Prostate gland (tissue), 2 donors: ENCODE results near the gene ERBIN. TPM values are rescaled to one million over a fixed set of nuclear protein-coding genes. Genes with fewer than 3 reads are reported as not detected.

Experiments
- DNase-seq: peaks from one replicate; pipeline ENCODE4 v3.0.0-alpha.2; 2019; ENCODE audit warnings: low spot score
- H3K27ac ChIP-seq, 2 donors: fragments of 200-600 bp; sonication (generic); 2 replicates each; pipeline ENCODE4 v1.5.1; 2017 to 2019
- H3K27me3 ChIP-seq: fragments of 200-600 bp; sonication (generic); replicated peaks from 2 replicates; pipeline ENCODE4 v1.5.1; 2019; ENCODE audit not compliant: insufficient read depth
- H3K36me3 ChIP-seq, 2 donors: fragments of 200-600 bp; sonication (generic); 1 replicate in 1 of 2; 2 replicates in 1 of 2; pipeline versions ENCODE4 v1.5.1 to v1.8.1; 2017 to 2019
- H3K4me1 ChIP-seq: fragments of 200-600 bp; sonication (generic); replicated peaks from 2 replicates; pipeline ENCODE4 v1.5.1; 2019
- H3K4me3 ChIP-seq, 2 donors: fragments of 200-600 bp; sonication (generic); 2 replicates each; pipeline ENCODE4 v1.5.1; 2017 to 2019
- H3K9me3 ChIP-seq: fragments of 200-600 bp; sonication (generic); 2 replicates; pipeline ENCODE4 v1.5.1; 2017
- POLR2A ChIP-seq: fragments of 450-650 bp; IDR thresholded peaks from one replicate; pipeline ENCODE4 v1.6.1; 2016; ENCODE audit warnings: antibody characterized with exemption, mild to moderate bottlenecking
- POLR2AphosphoS5 ChIP-seq: sonication (generic); formaldehyde crosslinking; IDR thresholded peaks from one replicate; pipeline ENCODE4 v1.6.1; 2017; ENCODE audit warnings: antibody characterized with exemption
- WGBS: methylation state at CpG from one replicate; pipeline ENCODE4 v1.1.5; 2018; 5-methylcytosine and 5-hydroxymethylcytosine counted together
- intact Hi-C: fragments of 100-400 bp; cut with DNase I; formaldehyde crosslinking; loops from one replicate; pipeline ENCODE4 v1.14.2; 2022
- total RNA-seq, 2 donors: library from RNA; depleted of rRNA; stranded (reverse); fragments of >200 nt; gene quantifications; one replicate each; pipeline ENCODE4 v1.1.0, GENCODE V29; 2016
- TF ChIP-seq, protein P1 (sequence below), 4 experiments: fragments of 200-600 bp in 2 of 4; fragments of 450-650 bp in 2 of 4; sonication (generic) in 2 of 4; IDR thresholded peaks; 1 replicate in 3 of 4; 2 replicates in 1 of 4; pipeline ENCODE4 v1.5.1; 2016 to 2019; ENCODE audit warnings: antibody characterized with exemption in 4 of 4, mild to moderate bottlenecking in 2 of 4, moderate library complexity in 2 of 4

Gene ERBIN
- total RNA-seq, 2 donors from 2014 or later, result 68.8 to 73.6 TPM

DNA sequence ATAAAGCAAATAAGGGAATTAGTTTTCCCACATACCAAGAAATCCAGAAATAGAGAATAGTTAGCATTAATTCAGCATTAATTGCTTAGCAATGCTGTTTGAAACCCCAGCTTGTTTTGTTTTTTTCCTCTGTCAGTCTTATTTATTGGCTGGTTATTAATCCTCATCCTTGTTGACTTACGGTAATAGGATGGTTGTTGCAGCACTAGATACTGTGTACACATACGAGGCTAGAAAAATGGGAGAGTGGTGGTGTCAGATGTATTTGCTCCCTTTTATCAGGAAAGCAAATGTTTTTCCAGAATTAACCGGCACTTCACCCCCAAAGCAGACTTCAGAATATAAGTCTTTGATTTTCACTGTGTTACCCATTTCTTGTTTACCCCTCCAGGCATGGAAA, 60.4 kb downstream of the ERBIN start:
- peaks cover 3% of the 10 kb centered on the region for H3K4me1 ChIP-seq
- H3K27ac ChIP-seq, result no peak overlapping the region
- no peak overlapping the region for H3K4me3 ChIP-seq
- 62% methylated on average over 3 of the region's 3 CpGs for WGBS
- no peaks in the 10 kb centered on the region for H3K36me3 ChIP-seq
- no peaks in the 10 kb centered on the region for H3K9me3 ChIP-seq
- H3K27me3 ChIP-seq, result no peaks in the 10 kb centered on the region
- no peak for TF ChIP-seq POLR2A
- peak; percentile 26 for TF ChIP-seq POLR2AphosphoS5
- TF ChIP-seq, protein P1, sequence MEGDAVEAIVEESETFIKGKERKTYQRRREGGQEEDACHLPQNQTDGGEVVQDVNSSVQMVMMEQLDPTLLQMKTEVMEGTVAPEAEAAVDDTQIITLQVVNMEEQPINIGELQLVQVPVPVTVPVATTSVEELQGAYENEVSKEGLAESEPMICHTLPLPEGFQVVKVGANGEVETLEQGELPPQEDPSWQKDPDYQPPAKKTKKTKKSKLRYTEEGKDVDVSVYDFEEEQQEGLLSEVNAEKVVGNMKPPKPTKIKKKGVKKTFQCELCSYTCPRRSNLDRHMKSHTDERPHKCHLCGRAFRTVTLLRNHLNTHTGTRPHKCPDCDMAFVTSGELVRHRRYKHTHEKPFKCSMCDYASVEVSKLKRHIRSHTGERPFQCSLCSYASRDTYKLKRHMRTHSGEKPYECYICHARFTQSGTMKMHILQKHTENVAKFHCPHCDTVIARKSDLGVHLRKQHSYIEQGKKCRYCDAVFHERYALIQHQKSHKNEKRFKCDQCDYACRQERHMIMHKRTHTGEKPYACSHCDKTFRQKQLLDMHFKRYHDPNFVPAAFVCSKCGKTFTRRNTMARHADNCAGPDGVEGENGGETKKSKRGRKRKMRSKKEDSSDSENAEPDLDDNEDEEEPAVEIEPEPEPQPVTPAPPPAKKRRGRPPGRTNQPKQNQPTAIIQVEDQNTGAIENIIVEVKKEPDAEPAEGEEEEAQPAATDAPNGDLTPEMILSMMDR (IDR thresholded peaks at IDR 0.05), result no peak
- intact Hi-C loops, result no loop called here
- no peak for DNase-seq

DNA sequence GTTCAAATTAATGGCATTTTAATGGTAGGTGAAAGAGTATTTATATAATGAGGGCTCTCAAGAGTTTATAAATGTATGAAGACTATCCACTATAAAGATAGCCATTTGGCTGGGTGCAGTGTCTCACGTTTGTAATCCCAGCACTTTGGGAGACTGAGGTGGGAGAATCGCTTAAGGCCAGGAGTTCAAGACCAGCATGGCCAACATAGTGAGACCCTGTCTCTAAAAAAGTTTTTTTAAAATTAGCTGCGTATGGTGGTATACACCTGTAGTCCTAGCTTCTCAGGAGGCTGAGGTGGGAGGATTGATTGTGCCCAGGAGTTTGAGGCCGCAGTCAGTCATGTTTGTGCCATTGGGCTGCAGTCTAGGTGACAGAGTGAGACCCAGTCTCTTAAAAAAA, 61.6 kb downstream of the ERBIN start:
- 87% methylated on average over 4 of the region's 4 CpGs for WGBS
- Histone ChIP-seq H3K4me1 (peaks cover 3% of the 10 kb centered on the region), H3K27ac (no peak overlapping the region), H3K9me3 (no peaks in the 10 kb centered on the region), H3K27me3 (no peaks in the 10 kb centered on the region), H3K36me3 (no peaks in the 10 kb centered on the region), H3K4me3 (no peak overlapping the region)
- no peak for TF ChIP-seq POLR2AphosphoS5
- no peak for TF ChIP-seq POLR2A
- TF ChIP-seq, protein P1 (IDR thresholded peaks at IDR 0.05), result no peak
- intact Hi-C loops, result no loop called here
- DNase-seq, result no peak

DNA sequence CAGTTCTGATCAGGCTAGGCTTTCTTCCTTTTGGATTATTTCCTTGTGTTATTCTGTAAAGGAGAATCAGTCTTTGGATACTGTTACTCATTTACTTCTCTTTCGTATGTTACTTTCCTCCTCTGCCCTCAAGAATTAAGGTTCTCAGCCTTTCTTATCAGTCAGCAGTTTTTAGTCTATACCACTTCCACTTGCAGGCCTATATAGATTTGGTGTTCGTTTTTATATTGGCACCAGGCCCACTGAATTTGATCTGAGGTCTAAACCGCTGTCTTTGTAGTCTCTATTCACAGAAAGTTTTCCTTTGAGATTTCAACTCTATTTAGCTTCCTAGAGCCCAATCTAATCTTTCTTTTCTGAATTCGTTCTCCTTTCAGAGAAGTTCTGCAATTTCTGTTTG, 62.8 kb downstream of the ERBIN start:
- no peak overlapping the region for H3K27ac ChIP-seq
- H3K27me3 ChIP-seq, result no peaks in the 10 kb centered on the region
- no peak for DNase-seq
- H3K36me3 ChIP-seq, result no peaks in the 10 kb centered on the region
- H3K4me1 ChIP-seq, result peaks cover 3% of the 10 kb centered on the region
- intact Hi-C loops, result no loop called here
- TF ChIP-seq POLR2AphosphoS5, result no peak
- TF ChIP-seq, protein P1 (IDR thresholded peaks at IDR 0.05), result no peak
- TF ChIP-seq POLR2A, result no peak
- WGBS, result 81% methylated on average over 4 of the region's 4 CpGs
- H3K9me3 ChIP-seq, result no peaks in the 10 kb centered on the region
- no peak overlapping the region for H3K4me3 ChIP-seq

DNA sequence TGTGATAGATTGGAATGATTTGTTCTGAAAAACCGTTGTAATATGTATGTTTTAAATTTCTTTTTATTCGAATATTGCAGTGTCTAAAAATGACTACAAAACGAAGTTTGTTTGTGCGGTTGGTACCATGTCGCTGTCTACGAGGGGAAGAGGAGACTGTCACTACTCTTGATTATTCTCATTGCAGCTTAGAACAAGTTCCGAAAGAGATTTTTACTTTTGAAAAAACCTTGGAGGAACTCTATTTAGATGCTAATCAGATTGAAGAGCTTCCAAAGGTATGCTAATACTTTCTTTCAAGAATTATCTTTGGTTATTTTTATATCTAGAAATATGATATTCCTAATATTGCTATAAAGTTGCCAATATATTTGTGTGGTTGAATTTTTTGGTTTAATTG, 66.3 kb downstream of the ERBIN start:
- no peaks in the 10 kb centered on the region for H3K27me3 ChIP-seq
- H3K36me3 ChIP-seq, result no peaks in the 10 kb centered on the region
- no peaks in the 10 kb centered on the region for H3K4me1 ChIP-seq
- H3K9me3 ChIP-seq, result no peaks in the 10 kb centered on the region
- no peak for DNase-seq
- intact Hi-C loops, result no loop called here
- H3K27ac ChIP-seq, result no peak overlapping the region
- TF ChIP-seq POLR2A (no peak), POLR2AphosphoS5 (no peak)
- TF ChIP-seq, protein P1 (IDR thresholded peaks at IDR 0.05), result no peak
- H3K4me3 ChIP-seq, result no peak overlapping the region
- WGBS, result 90% methylated on average over 7 of the region's 7 CpGs

DNA sequence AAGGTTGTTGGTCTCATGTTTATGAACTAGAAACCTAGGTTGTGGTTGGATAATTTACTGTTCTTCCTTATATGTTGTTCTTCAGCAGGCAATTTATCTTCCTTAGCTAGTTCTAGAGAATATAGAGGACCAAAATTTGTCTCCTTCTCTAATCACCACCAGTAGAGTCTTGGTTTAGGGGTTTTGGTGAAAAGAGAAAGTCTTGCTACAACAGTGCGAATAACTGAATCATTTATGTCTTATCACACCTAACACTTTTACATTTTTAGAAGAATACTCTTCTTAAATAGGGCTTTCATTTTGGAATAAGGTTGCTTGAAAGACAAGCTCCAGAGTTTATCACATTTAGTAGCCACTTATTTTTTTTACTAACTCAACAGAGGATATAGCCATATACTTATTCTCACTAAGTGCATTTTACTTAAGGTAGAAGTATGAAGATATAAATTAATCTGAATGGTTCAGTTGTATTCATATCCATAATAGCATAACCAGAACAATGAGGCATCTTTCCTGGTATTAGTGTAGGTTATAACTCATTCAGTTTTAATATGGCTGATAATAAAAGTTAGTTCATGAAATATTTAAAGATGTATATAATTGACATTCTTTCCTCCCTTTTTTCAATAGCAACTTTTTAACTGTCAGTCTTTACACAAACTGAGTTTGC, 67.9 kb downstream of the ERBIN start:
- no peaks in the 10 kb centered on the region for H3K9me3 ChIP-seq
- no peaks in the 10 kb centered on the region for H3K27me3 ChIP-seq
- no peak overlapping the region for H3K27ac ChIP-seq
- TF ChIP-seq, protein P1 (IDR thresholded peaks at IDR 0.05), result no peak
- TF ChIP-seq POLR2AphosphoS5 (no peak), POLR2A (no peak)
- DNase-seq, result no peak
- WGBS, result 100% methylated on average over 1 of the region's 1 CpG
- no peaks in the 10 kb centered on the region for H3K36me3 ChIP-seq
- intact Hi-C loops, result no loop called here
- H3K4me1 ChIP-seq, result no peaks in the 10 kb centered on the region
- no peak overlapping the region for H3K4me3 ChIP-seq
